Activated T-cell treated with anti-CD3 and anti-CD28 coated beads, Interleukin-2, amount 50 U/mL, for 1 hour (primary cell): Measurements from ENCODE around the gene TAGLN3.
A peak's percentile ranks its signal among the peaks of the same experiment; 100 is the strongest.
"Not testable (repeated sequence)": the region's sequence is repeated elsewhere in the genome, so short reads cannot be mapped to it uniquely, and the experiment has no call there.

ENCODE experiments used
- DNase-seq: peaks from one replicate; pipeline ENCODE4 v3.0.0-alpha.2; 2020

The TAGLN3 gene

DNA sequence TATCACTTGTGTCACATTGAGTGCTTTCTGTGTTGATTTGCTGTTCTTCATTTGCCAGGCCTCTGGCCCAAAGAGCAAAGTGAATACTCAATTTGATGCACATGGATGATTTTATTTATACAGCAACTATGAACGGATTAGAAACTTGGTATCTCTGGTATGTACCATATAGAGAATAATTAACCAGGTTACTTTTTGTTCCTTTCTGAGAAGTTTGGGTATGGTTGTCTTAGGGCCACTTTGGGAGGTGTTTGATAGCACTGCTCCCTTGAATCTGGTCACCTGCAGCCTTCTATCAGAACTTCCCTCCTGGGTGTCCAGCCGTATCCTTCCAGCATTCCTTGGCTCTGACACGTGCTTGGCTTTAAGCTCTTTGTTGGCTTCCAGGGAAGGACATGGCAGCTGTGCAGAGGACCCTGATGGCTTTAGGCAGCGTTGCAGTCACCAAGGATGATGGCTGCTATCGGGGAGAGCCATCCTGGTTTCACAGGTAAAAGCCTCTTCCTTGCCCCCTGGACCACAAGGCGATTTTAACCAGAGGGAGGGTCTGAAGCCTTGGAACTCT, 12.7 kb downstream of the TAGLN3 start:
- DNase-seq, result no peak

DNA sequence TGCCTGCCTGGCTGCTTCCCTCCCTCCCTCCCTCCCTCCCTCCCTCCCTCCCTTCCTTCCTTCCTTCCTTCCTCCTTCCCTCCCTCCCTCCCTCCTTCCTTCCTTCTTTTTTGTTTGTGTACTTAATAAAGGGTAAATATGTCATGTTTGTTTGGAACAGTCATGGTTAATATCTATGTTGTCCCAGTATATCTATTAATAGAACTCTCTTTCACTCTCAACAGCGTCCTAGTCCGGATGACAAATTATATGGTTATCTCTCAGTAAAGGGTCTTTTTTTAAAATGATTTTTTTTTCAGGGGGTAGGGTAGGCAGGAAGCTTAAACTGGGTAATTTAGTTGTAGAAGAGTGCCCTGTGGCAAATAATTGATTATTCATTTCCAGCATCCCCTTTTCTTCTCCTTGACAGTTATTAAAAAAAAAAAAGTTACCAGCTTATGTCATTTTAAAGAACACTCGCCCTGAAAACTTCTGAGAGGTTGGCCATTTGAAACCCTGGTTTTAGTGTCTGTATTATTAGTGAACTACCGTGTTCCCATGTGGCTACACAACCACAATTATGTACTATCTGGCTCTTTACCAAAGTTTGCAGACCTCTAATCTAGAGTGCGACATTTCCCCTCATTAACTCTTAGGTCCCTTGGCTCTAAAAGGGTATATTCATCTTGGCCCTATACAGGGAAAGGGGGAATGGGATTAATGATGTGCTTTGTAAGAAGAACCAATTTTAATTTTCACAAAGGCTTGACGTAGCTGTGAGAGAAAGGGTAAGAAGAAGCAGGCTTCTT, 13.7 kb downstream of the TAGLN3 start:
- DNase-seq, result no peak

DNA sequence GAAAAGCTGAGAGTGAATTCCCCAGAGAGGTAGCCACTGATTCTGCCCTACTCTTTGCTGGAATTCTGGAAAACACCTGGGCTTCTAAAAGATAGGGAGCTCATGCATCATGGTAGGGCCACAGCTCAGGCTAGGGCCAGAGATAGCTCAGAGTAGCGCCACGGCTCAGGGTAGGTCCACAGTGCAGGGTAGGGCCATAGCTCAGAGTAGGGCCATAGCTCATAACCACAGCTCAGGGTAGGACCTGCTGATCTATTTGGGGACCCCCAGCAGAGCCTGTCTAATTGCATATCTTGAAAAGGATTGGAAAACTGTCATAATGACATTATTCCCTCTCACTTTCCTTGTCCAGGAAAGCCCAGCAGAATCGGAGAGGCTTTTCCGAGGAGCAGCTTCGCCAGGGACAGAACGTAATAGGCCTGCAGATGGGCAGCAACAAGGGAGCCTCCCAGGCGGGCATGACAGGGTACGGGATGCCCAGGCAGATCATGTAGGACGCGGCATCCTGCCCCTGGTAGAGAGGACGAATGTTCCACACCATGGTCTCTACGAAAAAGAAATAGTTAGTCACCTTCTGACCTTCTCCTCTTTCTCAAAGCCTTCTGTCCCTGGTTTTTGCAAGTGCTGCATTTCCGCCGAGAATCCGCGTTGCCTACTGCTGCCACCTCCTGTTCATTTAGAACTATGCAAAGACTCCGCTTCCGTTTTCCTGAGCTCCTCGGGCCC, 14.5 kb downstream of the TAGLN3 start:
- DNase-seq, result peak; percentile 56

DNA sequence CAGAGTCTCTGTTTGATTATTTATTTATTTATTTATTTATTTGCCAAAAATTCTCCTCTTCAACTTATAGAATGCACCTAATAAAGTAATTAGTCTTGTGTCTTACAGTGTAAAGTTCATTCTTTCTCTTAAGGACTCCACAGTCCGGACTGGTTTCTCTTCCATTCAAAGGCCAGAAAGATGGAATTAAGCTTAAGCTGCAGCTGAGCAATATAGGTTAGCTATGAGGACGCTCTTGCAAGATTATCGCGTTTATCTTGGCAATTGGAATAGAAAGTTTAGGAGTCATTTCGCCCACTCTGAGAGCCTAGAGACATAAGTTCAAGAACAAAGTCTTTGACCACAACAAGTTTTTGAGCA, 15.0 kb downstream of the TAGLN3 start:
- no peak for DNase-seq

DNA sequence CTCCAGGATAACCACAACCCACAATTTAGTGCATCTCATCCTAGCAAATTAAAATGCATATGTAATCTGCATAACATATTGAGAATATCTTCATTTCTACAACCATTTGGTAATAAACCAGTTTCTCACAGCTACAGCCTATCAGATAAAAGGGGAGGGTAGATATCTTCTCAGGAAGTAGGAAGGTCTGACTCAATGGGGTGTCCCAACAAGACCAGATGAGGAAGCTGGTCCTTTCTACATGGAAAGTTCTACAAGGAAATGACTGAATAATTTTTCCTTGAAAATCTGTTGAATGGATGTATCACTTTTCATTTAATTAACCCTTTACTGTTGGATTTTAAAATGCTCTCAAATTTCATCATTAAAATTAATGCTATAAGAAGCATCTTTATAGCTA, 18.4 kb downstream of the TAGLN3 start:
- DNase-seq, result no peak

DNA sequence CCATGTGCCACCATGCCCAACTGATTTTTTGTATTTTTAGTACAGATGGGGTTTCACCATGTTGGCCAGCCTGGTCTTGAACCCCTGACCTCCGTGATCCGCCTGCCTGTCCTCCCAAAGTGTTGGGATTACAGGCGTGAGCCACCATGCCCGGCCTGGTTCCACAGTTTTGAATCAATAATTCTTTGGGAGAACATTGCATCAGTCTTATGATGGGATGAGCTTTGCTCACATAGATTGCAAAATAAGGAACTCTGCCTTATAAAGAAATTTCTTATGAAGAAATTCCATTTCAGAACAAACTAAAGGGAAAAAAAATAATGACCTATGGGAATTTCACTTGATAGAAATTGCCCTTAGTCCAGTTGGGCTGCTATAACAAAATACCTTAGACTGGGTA, 20.0 kb downstream of the TAGLN3 start:
- no peak for DNase-seq

DNA sequence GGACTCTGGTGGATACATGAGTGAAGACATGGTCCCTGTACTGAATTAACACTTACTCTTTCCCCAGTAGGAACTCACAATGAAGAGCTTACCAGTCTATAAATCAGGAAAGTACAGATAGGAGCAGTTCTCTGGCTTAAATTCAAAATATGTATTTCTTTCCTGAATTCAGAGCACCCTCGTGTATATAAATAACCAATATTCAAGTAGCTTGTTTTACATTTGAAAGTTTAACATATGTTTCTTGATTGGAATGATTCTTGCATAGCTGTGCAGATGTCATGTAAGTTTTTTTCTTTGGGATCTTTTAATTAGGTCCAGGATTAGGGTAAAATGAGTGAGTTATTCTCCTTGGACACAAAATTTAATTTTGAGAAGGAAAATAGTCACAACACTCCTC, 21.0 kb downstream of the TAGLN3 start:
- DNase-seq, result no peak

DNA sequence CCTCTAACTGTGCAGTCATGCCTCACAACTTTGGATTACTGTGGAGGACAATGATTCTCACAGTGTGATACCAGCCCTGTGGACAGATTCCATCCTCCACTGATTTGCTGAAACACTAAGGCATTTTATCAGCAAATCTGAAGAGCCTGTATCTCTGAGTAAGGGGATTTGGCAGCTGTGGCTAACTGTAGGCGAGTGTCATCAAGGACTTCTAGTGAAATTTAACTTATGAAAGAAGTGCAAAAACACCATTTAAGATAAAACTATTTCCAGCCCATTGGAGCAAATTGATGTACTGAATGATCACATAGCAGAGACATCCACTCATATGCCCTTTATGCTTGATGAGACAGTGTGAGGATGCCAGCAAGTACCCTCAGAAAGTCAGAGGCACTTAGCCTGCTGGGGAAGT, 22.0 kb downstream of the TAGLN3 start:
- no peak for DNase-seq

DNA sequence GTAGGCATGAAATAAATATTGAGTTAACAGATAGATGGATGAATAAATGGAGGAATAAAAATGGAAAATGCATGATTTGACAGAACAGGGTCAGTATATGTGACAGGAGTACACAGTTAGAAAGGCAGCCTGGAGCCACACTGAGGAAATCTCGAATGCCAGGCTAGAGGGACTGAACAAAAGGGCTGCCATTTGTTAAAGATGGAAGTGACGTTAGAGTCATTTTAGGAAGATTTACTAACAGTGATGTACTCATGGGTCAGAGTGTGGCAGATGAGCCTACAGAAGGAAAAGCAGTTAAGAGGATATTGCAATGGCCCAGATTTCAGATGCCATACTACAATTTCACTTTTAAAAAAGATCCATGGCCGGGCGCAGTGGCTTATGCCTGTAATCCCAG, 28.4 kb downstream of the TAGLN3 start:
- no peak for DNase-seq

DNA sequence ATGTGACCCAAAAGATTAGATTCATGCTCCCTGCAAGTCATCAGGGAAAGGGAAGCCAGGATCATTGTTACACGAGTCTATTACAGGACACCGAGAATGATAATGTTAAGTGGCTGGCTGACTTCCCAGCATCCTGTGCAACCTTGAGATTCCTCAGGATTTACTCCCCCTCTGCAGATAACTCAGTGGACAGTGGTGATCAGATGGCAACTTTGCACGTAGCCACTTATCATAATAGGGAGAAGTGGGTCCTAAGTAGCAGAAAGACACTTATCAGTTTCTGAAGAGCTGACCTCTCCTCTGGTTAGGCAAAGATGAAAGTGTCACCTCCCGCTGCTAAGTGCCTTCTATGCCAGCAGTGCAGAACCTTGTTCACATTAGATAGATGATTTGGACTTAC, 29.1 kb downstream of the TAGLN3 start:
- no peak for DNase-seq

DNA sequence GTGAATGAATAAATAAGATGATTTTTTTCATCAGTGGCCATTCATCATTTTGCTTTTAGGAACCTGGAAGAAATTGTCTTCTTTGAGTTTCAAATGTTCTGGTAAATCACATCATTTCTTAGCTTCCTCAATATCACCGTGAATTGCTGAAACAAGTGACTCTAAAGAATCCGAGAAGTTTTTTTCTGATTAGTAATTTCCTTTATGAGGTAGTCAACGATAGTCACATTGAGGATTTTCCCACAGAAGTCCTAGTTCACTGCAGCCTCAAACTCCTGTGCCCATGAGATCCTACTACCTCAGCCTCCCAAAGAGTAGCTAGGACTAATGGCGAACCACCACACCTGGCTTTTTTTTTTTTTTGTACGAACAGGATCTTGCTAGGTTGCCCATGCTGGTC, 32.2 kb downstream of the TAGLN3 start:
- DNase-seq, result no peak

DNA sequence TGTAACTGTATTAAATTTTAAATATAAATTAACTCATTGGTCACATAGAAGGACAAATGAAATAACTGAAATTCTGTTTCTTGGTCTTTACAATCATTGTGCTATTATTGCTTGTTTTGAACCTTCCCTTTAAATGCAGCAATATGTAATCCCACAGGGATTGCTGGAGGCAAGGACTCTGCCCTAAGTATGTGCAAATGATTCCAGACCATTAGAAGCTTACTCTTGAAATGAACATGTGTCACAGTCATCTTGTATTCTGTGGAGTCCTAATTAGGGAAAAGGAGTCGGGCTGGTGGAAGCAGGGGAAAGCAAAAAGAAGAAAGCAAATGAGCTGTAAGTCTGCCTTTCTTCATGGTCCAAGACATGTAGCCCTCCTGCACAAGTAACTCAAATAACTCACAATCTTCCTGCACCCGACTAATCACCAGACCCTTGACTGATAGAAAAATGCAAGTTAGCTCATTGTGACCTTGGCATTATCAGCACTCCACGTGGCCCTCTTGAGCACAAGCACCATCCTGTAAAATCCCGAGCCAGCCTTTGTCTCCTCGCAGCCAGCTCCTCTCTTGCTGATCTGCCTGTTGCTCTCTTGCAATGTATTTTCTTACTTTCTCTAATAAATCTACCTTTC, 33.5 kb downstream of the TAGLN3 start:
- DNase-seq, result no peak

DNA sequence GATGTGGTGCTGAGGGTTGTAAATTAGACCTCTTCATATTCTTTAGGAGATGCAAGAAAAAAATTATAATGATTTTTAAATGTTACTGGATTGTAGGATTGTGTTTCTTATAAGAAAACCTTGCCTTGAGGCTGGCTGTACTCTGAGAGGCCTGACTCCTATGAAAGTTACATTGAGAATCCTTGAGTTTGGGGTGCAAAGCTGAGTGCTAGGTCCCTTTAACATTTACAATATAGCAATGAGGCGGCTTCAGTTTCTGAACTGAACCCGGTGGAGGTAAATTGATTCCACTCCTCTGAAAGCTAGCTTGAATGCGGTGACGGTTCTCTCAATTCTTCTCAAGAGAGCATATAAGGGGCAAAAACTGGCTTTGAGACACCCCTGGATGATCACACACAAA, 35.7 kb downstream of the TAGLN3 start, which contains the start of gene TMPRSS7:
TMPRSS7 (plus strand) TSS at position 301 of the 400 bp plus-strand sequence. CDS start 110 bp downstream, outside the sequence.
- no peak for DNase-seq

DNA sequence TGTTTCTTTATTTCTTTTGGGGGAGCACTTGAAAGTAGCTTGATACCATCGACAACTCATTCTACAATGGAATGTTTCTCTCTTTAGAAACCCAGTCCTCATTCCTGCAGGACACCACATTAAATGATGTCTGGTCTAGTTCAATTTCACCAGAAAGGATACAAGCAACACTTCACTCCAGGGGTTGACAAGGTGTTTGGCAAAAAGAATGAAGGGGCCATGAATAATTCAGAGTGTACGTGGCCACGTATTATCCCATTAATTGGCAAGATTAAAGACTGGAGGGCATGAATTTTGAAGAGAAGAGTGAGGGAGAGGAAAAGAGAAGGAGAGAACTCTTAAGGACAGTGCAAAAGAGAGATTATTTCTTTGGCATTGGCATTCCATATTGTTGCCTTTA, 36.5 kb downstream of the TAGLN3 start:
- DNase-seq, result no peak

DNA sequence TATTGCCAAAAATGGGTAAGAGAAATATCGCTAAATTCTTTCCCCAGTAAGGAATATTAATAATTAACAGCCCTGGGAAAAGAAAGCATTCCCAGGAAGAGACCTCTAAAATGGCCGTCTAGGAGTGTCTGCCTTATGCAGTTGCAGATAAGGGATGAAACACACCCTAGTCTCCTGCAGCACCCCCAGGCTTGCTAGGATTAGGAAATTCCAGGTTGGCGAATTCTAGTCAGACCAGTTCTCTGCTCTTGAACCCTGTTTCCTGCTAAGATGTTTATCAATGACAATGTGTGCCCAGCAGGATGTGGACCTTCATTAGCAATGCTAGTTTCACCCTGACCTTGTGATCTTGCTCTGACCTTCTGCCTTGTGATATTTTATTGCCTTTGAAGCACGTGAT, 38.5 kb downstream of the TAGLN3 start:
- not testable (repeated sequence) for DNase-seq

DNA sequence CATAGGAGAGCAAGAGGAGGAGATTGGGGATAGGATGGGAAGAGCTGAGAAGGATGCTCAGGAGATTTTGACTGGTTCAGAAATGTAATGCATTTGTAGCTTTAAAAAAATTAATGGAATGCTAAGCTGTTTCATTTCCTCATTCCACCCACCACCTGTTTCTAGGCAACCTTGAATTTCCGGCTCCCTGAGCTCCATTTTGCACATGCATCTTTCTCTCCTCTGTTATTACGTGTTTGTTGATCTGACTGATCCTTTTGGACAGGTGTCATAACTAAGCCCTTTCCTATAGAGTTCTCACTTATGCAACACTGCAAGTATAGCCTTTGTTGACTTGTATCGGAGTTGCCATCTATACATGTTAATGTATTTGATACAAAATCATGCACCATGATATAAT, 40.1 kb downstream of the TAGLN3 start:
- DNase-seq, result no peak

DNA sequence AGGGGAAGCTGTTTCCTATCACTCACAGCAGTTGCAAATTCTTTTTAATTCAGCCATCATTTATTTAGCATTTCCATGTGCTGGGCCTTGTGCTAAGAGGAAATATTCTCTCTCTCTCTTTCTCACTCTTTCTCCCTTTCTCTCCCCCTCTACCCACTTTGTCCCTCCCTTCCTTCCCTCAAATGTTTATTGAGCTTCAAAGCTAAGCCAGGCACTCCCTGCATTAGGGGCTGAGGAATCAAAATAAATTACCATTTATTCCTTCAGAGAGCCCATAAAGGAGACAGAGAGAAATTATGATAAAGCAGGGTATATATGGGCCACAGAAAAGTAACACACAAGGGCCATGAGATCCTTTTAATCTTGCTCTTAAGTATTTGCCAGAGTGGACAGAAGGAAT, 42.6 kb downstream of the TAGLN3 start:
- DNase-seq, result no peak

DNA sequence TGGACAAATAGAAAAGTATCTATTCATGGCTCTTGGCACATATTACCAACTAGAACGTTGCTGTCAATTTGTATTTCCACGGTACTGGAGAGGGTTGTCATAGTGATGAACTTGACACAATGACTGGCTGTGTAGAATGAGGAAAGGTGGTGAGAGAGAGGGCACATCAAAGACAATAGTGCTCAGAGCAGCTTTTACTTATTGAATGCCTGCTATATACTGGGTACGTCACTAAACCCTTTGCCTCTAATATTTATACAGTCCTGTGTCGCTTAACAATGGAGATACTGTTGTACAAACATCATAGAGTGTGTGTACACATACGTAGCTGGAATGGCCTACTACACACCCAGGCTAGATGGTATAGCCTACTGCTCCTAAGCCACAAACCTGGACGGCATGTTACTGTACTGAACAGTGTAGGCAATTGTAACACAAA, 44.1 kb downstream of the TAGLN3 start:
- no peak for DNase-seq

DNA sequence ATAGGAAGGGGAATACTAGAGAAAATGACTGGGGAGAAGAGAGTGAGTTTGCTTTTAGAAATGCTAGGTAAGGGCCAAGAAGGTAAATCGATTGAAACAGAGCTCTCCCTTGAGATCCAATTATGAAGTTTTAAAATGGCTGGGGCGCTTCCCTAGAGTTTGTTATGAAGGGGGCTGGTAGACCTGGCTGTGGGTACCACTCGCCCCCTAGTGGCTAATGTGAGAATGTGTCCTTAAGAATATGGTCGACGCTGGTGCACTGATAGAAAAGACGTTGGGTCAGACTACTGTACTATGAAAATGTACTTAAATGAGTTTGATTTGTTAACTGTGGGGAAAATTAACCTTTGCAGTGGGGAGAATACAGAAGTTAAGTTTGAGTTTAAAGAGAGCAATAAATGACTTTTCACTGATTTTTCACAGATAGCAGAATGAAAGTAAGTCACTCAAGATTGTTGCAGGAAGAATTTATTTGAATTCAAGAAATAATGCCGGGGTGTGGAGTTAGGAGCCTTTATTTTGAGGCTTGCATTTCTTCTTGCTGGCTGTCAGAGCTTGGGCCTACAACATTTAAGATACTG, 45.0 kb downstream of the TAGLN3 start:
- peak; percentile 22 for DNase-seq

DNA sequence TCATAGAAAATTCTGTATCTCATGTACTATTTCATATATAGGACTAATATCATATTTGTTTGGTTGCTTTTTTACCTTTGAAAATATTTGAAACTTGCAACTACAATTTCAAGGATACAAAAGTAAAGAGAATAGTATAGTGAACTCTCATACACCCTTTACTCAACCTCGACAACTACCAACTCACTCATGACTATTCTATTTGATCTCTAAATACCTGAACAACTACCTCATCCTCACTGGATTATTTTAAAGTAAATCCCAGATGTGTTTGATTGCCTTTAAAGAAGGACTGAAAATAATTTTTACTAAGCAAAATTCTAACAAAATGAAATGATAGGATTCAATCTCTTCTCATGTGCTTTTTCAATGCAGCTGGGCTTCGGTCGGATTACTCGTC, 47.9 kb downstream of the TAGLN3 start:
- no peak for DNase-seq

DNA sequence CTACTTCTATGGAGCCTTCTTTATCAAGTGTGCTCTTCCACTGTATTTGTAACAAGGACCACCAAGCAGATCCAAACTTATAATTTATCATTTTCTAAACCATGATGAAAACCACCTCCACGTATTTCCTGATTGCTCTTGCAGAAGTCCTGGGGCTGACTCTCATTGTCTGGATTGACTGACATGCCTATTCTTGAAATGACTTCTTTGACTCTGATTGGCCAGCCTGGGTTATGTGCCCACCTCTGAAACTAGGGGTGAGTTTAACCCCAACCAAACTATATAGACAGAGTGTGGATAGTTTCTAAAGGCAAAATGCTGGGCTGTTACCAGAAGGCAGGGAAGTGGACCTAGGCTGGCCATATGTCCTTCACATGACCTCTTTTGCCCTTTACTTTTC, 48.5 kb downstream of the TAGLN3 start:
- no peak for DNase-seq

DNA sequence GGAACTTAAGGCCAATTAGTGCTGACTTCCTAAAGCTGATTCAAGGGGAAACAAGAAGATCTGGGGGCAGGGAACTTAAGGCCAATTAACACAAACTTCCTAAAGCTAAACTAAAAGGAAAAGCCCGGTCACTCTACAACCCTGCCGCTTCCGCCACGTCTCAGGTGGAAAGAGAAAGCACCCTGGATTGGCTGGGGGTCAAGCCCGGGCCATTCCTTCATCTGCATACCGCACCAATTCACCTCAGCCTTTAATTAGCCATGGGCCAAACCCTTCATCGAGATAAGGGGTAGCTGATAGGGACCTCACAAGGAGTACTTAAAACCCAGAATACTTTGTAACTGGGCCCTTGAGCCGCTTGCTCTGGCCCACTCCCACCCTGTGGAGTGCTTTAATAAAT, 50.2 kb downstream of the TAGLN3 start:
- no peak for DNase-seq

DNA sequence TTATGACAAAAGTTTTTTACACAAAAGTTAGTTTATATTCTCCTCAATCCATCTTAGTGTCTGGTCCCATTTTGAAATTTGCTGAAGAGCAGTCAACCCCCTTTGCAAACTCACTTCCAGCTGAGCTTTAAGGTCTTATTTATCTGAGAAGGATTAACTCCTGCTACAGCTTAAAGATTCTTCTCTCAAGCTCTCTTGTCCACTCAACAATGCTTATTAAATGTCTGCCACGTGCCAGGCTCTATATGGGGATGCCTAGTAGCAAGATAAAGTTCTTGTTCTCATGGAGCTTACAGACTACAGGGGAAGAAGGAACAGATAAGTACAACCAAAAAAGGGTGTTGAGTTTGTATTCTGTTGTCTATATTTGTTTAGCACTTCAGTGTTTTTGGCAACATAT, 54.5 kb downstream of the TAGLN3 start:
- no peak for DNase-seq
